Activated naive CD4-positive, alpha-beta T cell (primary cell): ENCODE results near the gene FDXR.
A peak's percentile ranks its signal among the peaks of the same experiment; 100 is the strongest.
"Not testable (repeated sequence)": the region's sequence is repeated elsewhere in the genome, so short reads cannot be mapped to it uniquely, and the experiment has no call there.

ENCODE experiments used
- DNase-seq, 4 experiments: peaks; one replicate each; lab custom pipeline; 2025; lab: John Stamatoyannopoulos, UW

Gene FDXR

GRCh38 chr17:74871356-74872076 is 1.3 kb downstream of the FDXR start:
- no peak for DNase-seq

GRCh38 chr17:74870512-74870911 is 2.3 kb downstream of the FDXR start:
- no peak for DNase-seq

GRCh38 chr17:74870028-74870427 is 2.8 kb downstream of the FDXR start:
- DNase-seq, result not testable (repeated sequence)

- no peak for DNase-seq
These were observed 3.9 kb downstream of the FDXR start for GRCh38 chr17:74868908-74869255.

GRCh38 chr17:74868251-74868907 is 4.4 kb downstream of the FDXR start:
- no peak for DNase-seq

GRCh38 chr17:74866198-74866835 is 6.5 kb downstream of the FDXR start:
- no peak for DNase-seq

GRCh38 chr17:74865504-74866197 is 7.1 kb downstream of the FDXR start:
- DNase-seq, result no peak

- DNase-seq, result peak; percentile 46 to 65 (median 58)
These were observed 7.9 kb downstream of the FDXR start for GRCh38 chr17:74864866-74865395.

GRCh38 chr17:74864297-74864865 is 8.4 kb downstream of the FDXR start:
- DNase-seq, result no peak

GRCh38 chr17:74863420-74864296 is 9.1 kb downstream of the FDXR start:
- no peak for DNase-seq

- no peak for DNase-seq
These were observed 9.9 kb downstream of the FDXR start for GRCh38 chr17:74862919-74863318.

- peak; percentile 35 to 60 (median 48) for DNase-seq
These were observed 10.5 kb downstream of the FDXR start for GRCh38 chr17:74862108-74862901.

- no peak for DNase-seq
These were observed 11.1 kb downstream of the FDXR start for GRCh38 chr17:74861662-74862107.

- no peak for DNase-seq
These were observed 11.7 kb downstream of the FDXR start for GRCh38 chr17:74860872-74861661.

- DNase-seq, result no peak
These were observed 12.4 kb downstream of the FDXR start for GRCh38 chr17:74860229-74860871.

- DNase-seq, result peak in 2 of 4 experiments; percentile 7 to 36
These were observed 13.2 kb downstream of the FDXR start, which contains the start of gene GRIN2C for GRCh38 chr17:74859459-74860228. Gene GRIN2C (minus strand): TSS chr17:74859885. CDS start chr17:74855092, 4,793 bp downstream.

GRCh38 chr17:74858672-74859458 is 13.9 kb downstream of the FDXR start:
- no peak for DNase-seq
